HG03108 (cell line): ENCODE measurements around the gene ALK.
A peak's percentile ranks its signal among the peaks of the same experiment; 100 is the strongest.

Experiments
- ATAC-seq: cut with Tn5 transposase; IDR thresholded peaks from one replicate; pipeline ENCODE4 v1.9.1; 2021; ENCODE audit warnings: moderate library complexity; ENCODE audit not compliant: unreplicated experiment

ALK gene

GRCh38 chr2:29724282-29724681 lies 197.1 kb downstream of the ALK start:
- no peak for ATAC-seq

GRCh38 chr2:29723255-29724001 lies 198.0 kb downstream of the ALK start:
- peak; percentile 81 for ATAC-seq

- no peak for ATAC-seq
Observed at GRCh38 chr2:29719639-29720038, 201.7 kb downstream of the ALK start.

DNA sequence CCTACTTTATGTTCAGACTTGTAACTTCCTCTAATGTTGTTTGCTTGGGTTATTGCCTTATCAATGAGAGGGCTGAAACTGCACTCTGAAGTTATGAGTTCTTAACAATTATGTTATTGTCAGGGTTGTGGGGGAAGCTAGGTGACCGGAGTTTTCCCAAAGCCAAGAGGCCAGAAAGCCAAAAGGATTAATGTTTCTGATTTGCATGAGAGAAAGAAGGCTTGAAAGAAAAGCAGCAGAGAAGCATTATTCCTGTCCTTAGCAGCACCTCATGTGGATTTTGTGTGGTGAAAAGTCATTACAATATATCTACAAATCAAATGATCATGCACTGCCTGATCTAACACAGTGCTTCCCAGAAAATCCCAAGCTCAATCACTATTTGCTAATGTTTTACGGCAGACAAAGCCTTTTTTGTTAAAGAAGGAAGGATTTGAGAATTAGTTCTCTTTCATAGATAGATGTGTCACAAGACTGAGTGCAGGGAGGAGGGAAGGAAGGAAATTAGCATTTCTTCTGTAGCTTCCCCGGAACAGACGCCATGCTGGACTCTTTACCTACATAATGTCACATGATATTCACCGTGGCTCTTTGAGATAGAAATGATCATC lies 203.2 kb downstream of the ALK start:
- ATAC-seq = no peak

GRCh38 chr2:29715655-29716054 lies 205.7 kb downstream of the ALK start:
- no peak for ATAC-seq

GRCh38 chr2:29714333-29714732 lies 207.1 kb downstream of the ALK start:
- no peak for ATAC-seq

DNA sequence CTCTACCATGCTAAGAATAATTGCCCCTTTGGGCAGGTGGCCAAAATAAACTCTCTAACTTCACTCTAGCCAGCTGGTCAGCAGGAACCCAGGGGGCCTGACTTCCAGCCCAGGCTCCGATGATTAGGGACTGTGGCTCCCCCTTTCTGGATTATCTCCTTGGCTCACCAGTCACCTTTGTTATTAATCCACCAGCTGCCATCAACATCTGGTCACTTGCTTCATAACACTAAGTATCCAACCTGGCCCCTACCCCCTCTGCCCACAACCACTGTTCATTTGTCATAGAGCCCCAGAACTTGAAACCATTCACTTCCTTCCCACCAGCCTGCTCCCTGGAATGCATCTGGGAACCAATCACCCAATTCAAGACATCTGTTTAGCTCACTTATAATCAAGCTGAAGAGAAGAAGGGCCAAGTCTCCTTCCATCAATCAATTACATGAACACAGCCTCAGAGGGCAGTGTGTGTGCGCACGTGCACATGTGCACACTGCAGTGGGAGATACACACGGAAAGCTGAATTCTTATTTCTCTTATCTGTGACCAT lies 215.1 kb downstream of the ALK start:
- no peak for ATAC-seq

GRCh38 chr2:29705616-29706015 lies 215.8 kb downstream of the ALK start:
- ATAC-seq = no peak

DNA sequence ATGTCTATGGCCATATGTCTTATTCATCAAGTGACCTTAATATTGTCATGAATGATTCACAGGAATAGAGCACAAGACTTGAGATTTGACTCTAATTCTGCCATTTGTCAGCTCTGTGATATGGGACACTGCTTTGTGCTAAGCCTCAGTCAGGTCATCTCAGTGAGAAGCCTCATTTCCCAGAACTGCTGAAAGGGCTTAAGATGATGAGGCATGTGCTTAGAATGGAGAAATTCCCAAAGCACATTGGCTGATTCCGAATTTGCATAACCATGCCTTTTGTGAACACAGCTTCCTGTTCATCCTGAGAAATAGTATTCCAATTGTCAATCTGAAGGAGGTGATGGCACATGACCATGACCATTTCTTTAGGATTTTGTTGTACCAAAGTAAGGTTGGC lies 218.1 kb downstream of the ALK start:
- ATAC-seq = no peak

DNA sequence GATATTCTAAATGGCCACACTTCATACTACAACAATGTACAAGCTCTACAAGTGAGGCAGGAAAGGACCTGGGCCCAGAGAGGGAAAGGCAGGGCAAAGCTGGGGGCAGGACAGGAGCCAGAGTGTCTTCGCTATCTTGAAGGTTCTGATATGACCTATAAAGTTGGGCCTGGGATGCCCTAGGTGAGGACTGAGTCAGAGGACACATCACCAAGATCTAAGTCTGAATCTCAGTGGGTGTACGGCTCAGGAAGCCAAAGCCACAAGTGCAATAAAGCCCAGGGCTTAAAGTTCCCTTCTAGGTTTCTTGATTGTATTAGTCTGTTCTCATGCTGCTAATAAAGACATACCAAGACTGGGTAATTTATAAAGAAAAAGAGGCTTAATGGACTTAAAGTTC lies 219.1 kb downstream of the ALK start:
- no peak for ATAC-seq

GRCh38 chr2:29700560-29700959 lies 220.8 kb downstream of the ALK start:
- no peak for ATAC-seq

GRCh38 chr2:29699045-29699444 lies 222.3 kb downstream of the ALK start:
- no peak for ATAC-seq

GRCh38 chr2:29698216-29698615 lies 223.2 kb downstream of the ALK start:
- no peak for ATAC-seq

DNA sequence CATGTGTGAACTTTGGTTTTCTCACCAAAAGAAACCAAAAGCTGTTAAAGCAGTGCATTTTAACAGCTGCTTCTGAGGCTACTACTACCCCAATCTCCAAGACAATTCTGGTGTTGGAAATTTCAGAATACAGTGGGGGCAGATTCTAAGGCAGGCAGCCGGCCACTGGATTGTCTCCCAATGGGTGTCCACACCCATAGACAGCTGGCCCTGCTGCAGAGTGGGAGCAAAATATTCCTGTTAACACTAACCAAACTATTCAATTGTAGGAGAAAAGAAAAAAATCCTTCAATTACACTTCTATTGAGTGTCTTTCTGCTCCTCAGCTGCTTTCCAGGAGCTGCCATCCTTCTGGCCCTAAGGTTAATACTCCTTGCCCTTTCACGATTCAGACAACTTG lies 223.7 kb downstream of the ALK start:
- ATAC-seq = no peak

- ATAC-seq = no peak
Observed at GRCh38 chr2:29697181-29697580, 224.2 kb downstream of the ALK start.

DNA sequence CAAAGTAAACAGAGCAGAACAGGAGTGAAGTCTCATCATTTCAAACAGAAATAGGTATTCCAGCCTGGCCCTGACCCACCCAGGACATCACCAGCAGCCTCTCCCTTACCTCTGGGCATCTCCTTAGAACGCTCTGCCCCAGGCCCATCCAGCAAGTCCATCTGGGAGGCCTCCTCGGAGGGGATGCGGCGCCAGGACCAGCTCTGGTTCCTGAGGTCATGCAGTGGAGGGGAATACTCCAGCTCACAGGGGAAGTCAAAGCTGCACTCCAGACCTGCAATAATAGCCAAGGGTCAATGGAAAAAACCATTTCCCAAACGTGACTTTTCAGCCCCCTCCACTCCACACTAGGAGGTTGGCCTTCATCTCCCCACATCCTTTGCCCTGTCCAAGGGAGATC lies 226.6 kb downstream of the ALK start:
- ATAC-seq = no peak

- no peak for ATAC-seq
Observed at GRCh38 chr2:29691391-29691950, 229.9 kb downstream of the ALK start.

- ATAC-seq = no peak
Observed at GRCh38 chr2:29689666-29690065, 231.7 kb downstream of the ALK start.

DNA sequence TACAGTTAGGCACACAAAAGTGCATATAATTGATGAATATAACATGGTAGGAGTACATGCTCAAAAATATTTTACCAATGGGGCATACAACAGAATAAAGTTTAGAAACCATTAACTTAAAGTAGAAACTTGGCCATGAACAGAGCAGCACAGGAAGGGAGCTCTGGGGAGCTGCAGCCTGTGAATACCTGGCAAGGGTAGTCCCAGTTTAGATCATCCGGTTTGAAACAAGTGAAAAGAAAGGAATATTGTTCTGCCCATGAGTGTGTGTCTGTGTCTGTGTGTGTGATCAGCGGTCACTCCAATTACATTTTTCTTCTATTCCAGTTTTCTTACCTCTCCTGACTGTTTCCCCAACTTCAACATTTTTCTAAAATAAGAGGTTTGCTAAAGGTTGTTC lies 233.0 kb downstream of the ALK start:
- no peak for ATAC-seq

GRCh38 chr2:29687121-29687520 lies 234.3 kb downstream of the ALK start:
- no peak for ATAC-seq

- ATAC-seq = no peak
Observed at GRCh38 chr2:29676886-29677453, 244.4 kb downstream of the ALK start.

DNA sequence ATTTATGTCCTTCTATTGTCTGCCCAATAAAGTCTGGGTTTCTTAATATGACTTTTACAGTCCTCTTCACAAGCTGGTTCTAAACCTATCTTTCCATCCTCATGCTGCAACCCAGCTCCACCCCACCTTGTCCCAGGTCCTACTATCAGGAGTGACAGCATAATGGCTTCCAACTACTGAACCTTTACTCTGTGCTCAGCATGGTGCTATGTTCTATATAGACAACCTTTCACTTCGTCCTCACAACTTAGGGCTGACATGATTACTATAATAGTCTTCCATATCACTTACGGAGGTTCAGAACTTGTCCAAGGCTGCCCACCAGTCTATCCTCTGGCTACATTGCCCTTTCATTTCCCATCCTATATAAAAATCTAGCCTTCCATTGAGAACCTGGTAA lies 256.8 kb downstream of the ALK start:
- ATAC-seq = no peak
